Measurements from ENCODE around the gene GSN.

GRCh38 chr9:121239071-121239470 is 28.9 kb upstream of the GSN start:
- TF ChIP-seq CTCF (IDR thresholded peaks at IDR 0.05) (no peak), POLR2A (IDR thresholded peaks at IDR 0.05) (no peak)

Measured in adrenal gland (tissue), 5 donors.